Endothelial cell of umbilical vein (primary cell): ENCODE results near the gene CEP95. TPM values are rescaled to one million over a fixed set of nuclear protein-coding genes. Genes with fewer than 3 reads are reported as not detected.
"Not testable (repeated sequence)": the region's sequence is repeated elsewhere in the genome, so short reads cannot be mapped to it uniquely, and the experiment has no call there.

ENCODE experiments used
- BruUV-seq: library from RNA; stranded (reverse); fragments of 400-500 nt; replicated peaks from 2 replicates; lab custom pipeline; 2021; lab: Mats Ljungman, UMichigan
- CTCF ChIA-PET: fragments of 300-600, 350-600 bp; sonication (Branson Sonifier 250); formaldehyde crosslinking; loops from one replicate; lab custom pipeline; 2021; ENCODE audit warnings: antibody characterized with exemption, inconsistent platforms; lab: Charles Lee
- POLR2A ChIA-PET: fragments of 300-600, 350-600 bp; sonication (Branson Sonifier 250); formaldehyde crosslinking; loops from one replicate; lab custom pipeline; 2021; ENCODE audit warnings: antibody characterized with exemption, inconsistent platforms; lab: Charles Lee
- DNase-seq: peaks from one replicate; pipeline ENCODE4 v3.0.0-alpha.2; 2011; ENCODE audit warnings: low read depth, low spot score
- FAIRE-seq: peaks from 2 replicates; lab custom pipeline; 2011; peaks lifted over from hg19 to GRCh38; lab: Jason Lieb, UNC
- H2AFZ ChIP-seq: 2 replicates; pipeline ENCODE4 v1.6.0; 2012; ENCODE audit warnings: low read depth, low read length, control low read depth, inconsistent platforms
- H3K27ac ChIP-seq: 2 replicates; pipeline ENCODE4 v1.5.1; 2011; ENCODE audit warnings: low read depth, mild to moderate bottlenecking, control low read depth, low read length, moderate library complexity; ENCODE audit not compliant: insufficient read depth
- H3K27me3 ChIP-seq, 2 experiments: 2 replicates each; pipeline versions ENCODE4 v1.6.0 to v1.6.1; 2011; ENCODE audit warnings: low read length in 2 of 2, mixed read lengths in 1 of 2; ENCODE audit not compliant: control insufficient read depth in 2 of 2, insufficient read depth in 2 of 2
- H3K36me3 ChIP-seq, 2 experiments: 2 replicates in 1 of 2; 3 replicates in 1 of 2; pipeline ENCODE4 v1.5.1; 2011; ENCODE audit warnings: low read length in 2 of 2, mild to moderate bottlenecking in 1 of 2, moderate library complexity in 1 of 2; ENCODE audit not compliant: control insufficient read depth in 2 of 2, insufficient read depth in 2 of 2; ENCODE audit errors: extremely low read depth in 1 of 2
- H3K4me1 ChIP-seq: 3 replicates; pipeline ENCODE4 v1.5.1; 2011; ENCODE audit warnings: mild to moderate bottlenecking, low read length; ENCODE audit not compliant: control insufficient read depth, insufficient read depth; ENCODE audit errors: extremely low read depth
- H3K4me2 ChIP-seq: 2 replicates; pipeline ENCODE4 v1.6.1; 2011; ENCODE audit warnings: low read length, control low read depth, mixed read lengths; ENCODE audit not compliant: insufficient read depth
- H3K4me3 ChIP-seq, 3 experiments: fragments of 200-600 bp in 1 of 3; sonication (generic), shearing (Covaris generic) in 1 of 3; replicated peaks in 1 of 3; 2 replicates each; pipeline ENCODE4 v1.5.1; 2011 to 2016; ENCODE audit warnings: control low read depth in 3 of 3, low read length in 3 of 3, mild to moderate bottlenecking in 2 of 3, inconsistent platforms in 1 of 3, low read depth in 1 of 3, moderate library complexity in 1 of 3; ENCODE audit not compliant: insufficient read depth in 1 of 3
- H3K79me2 ChIP-seq: 2 replicates; pipeline ENCODE4 v1.6.0; 2012; ENCODE audit warnings: low read length, inconsistent platforms; ENCODE audit not compliant: control insufficient read depth, insufficient read depth
- H3K9ac ChIP-seq: replicated peaks from 2 replicates; pipeline ENCODE3; 2011; ENCODE audit warnings: low read length, control low read depth; ENCODE audit not compliant: insufficient read depth; ENCODE audit errors: extremely low read depth
- H3K9me1 ChIP-seq: replicated peaks from 3 replicates; pipeline ENCODE4 v1.6.0; 2011; ENCODE audit warnings: mild to moderate bottlenecking, low read length; ENCODE audit not compliant: control insufficient read depth, insufficient read depth; ENCODE audit errors: extremely low read depth
- H3K9me3 ChIP-seq: replicated peaks from 2 replicates; pipeline ENCODE4 v1.5.1; 2012; ENCODE audit warnings: low read length, inconsistent platforms; ENCODE audit not compliant: control insufficient read depth, insufficient read depth
- H4K20me1 ChIP-seq: replicated peaks from 2 replicates; pipeline ENCODE3; 2011; ENCODE audit warnings: mild to moderate bottlenecking, low read length; ENCODE audit not compliant: control insufficient read depth, insufficient read depth; ENCODE audit errors: extremely low read depth
- CTCF ChIP-seq, 2 donors: IDR thresholded peaks; 1 replicate in 1 of 2; 2 replicates in 1 of 2; pipeline ENCODE4 v1.5.1; 2011; ENCODE audit warnings: low read length in 2 of 2, mild to moderate bottlenecking in 2 of 2, moderate library complexity in 2 of 2, control low read depth in 1 of 2, inconsistent platforms in 1 of 2, low read depth in 1 of 2; ENCODE audit not compliant: insufficient read depth in 1 of 2; ENCODE audit errors: extremely low read depth in 1 of 2
- EZH2 ChIP-seq: IDR thresholded peaks from 2 replicates; pipeline ENCODE4 v1.6.1; 2012; ENCODE audit warnings: borderline replicate concordance, low read depth, mild to moderate bottlenecking, moderate library complexity, low read length, inconsistent platforms; ENCODE audit not compliant: severe bottlenecking
- JUN ChIP-seq: IDR thresholded peaks from 2 replicates; pipeline ENCODE4 v1.6.1; 2011; ENCODE audit warnings: borderline replicate concordance, low read depth; ENCODE audit not compliant: insufficient read length, insufficient read depth
- MYC ChIP-seq: IDR thresholded peaks from one replicate; pipeline ENCODE4 v1.6.1; 2011; ENCODE audit warnings: mild to moderate bottlenecking, low read depth, low read length
- POLR2AphosphoS5 ChIP-seq: IDR thresholded peaks from 2 replicates; pipeline ENCODE4 v1.6.1; 2012; ENCODE audit warnings: low read depth, mild to moderate bottlenecking, control low read depth, low read length, moderate library complexity; ENCODE audit not compliant: insufficient read depth
- dilution Hi-C: fragments of 300-500 bp; cut with MboI; formaldehyde crosslinking; loops from one replicate; pipeline ENCODE4 v1.15.0; 2019; ENCODE audit warnings: low sequenced_read_pairs; ENCODE audit not compliant: extremely low pct_ligation_motif_present
- intact Hi-C: fragments of 100-400 bp; cut with micrococcal nuclease; formaldehyde crosslinking; loops from one replicate; pipeline ENCODE4 v1.10.0; 2022
- polyA plus RNA-seq, 4 experiments: library from polyadenylated mRNA; depleted of rRNA in 3 of 4; stranded (reverse) in 3 of 4; unstranded in 1 of 4; fragments of >200 nt; gene quantifications; 2 replicates each; pipeline versions ENCODE4 v1.2.1 to v1.2.3, GENCODE V29; 2011 to 2012; ENCODE audit warnings: missing spikeins in 1 of 4
- total RNA-seq: library from RNA; stranded (reverse); gene quantifications from 2 replicates; pipeline ENCODE4 v1.2.3, GENCODE V29; 2021

Gene CEP95
- total and polyA plus RNA-seq, 2 donors (not counting 3 experiments of a cell fraction or from before 2014, with no cell fraction given) = 14.1 to 35.5 TPM

- intact Hi-C loops, H3K4me1 ChIP-seq, H3K27ac ChIP-seq, FAIRE-seq, dilution Hi-C loops, BruUV-seq, H2AFZ ChIP-seq, H4K20me1 ChIP-seq, H3K9me1 ChIP-seq, POLR2A ChIA-PET, H3K36me3 ChIP-seq, H3K27me3 ChIP-seq, H3K79me2 ChIP-seq, H3K9me3 ChIP-seq, DNase-seq, H3K9ac ChIP-seq, H3K4me2 ChIP-seq, H3K4me3 ChIP-seq: not testable (repeated sequence)
- CTCF ChIA-PET = interaction anchor here (2.0 kb wide), 1 partner anchor 24 kb away, joined by 12 read pairs; no protein-coding TSS in a partner anchor
These were observed 39.9 kb upstream of the CEP95 start for GRCh38 chr17:64466834-64467233.

- no peak overlapping the region for H2AFZ ChIP-seq
- H3K9me3 ChIP-seq = no peaks in the 10 kb centered on the region
- intact Hi-C loops = no loop called here
- H3K4me3 ChIP-seq = no peak overlapping the region
- ChIA-PET CTCF (interaction anchor here (1.9 kb wide), 1 partner anchor 21 kb away, joined by 5 read pairs; no protein-coding TSS in a partner anchor), POLR2A (no interaction called here)
- dilution Hi-C loops = no loop called here
- H3K9ac ChIP-seq = no peak overlapping the region
- H3K27ac ChIP-seq = no peak overlapping the region
- no peak overlapping the region for H3K4me2 ChIP-seq
- no peaks in the 10 kb centered on the region for H3K9me1 ChIP-seq
- DNase-seq (no peak), FAIRE-seq (no peak)
- no peaks in the 10 kb centered on the region for H3K79me2 ChIP-seq
- H3K27me3 ChIP-seq = no peaks in the 10 kb centered on the region
- TF ChIP-seq POLR2AphosphoS5 = no peak
- no peak for TF ChIP-seq CTCF (IDR thresholded peaks at IDR 0.05; ENCODE audit: extremely low read depth in 1 of 2, insufficient read depth in 1 of 2, low read depth in 1 of 2, low read length in 2 of 2)
- no peak for TF ChIP-seq EZH2
- no peak for TF ChIP-seq MYC
- TF ChIP-seq JUN = no peak
- H3K4me1 ChIP-seq = peaks cover 3% of the 10 kb centered on the region
- peaks cover 0 to 2% of the 10 kb centered on the region in 2 experiments for H3K36me3 ChIP-seq
- BruUV-seq = no TSS peak
- no peaks in the 10 kb centered on the region for H4K20me1 ChIP-seq
These were observed 36.2 kb upstream of the CEP95 start for GRCh38 chr17:64470625-64471024.
